Lower leg skin (tissue), 4 donors: ENCODE results near the gene GRPR. TPM values are rescaled to one million over a fixed set of nuclear protein-coding genes. Genes with fewer than 3 reads are reported as not detected.

Experiments
- DNase-seq, 2 donors: peaks; one replicate each; pipeline ENCODE4 v3.0.0-alpha.2; 2019; ENCODE audit warnings: low spot score in 2 of 2
- H3K4me3 ChIP-seq: fragments of 200-600 bp; sonication (generic); 2 replicates; pipeline ENCODE4 v1.5.1; 2017; ENCODE audit warnings: mild to moderate bottlenecking, low read depth; ENCODE audit not compliant: poor library complexity, severe bottlenecking
- POLR2A ChIP-seq, 2 donors: fragments of 450-650 bp; IDR thresholded peaks; one replicate each; pipeline ENCODE4 v1.6.1; 2016 to 2017; ENCODE audit warnings: antibody characterized with exemption in 2 of 2, mild to moderate bottlenecking in 1 of 2, moderate library complexity in 1 of 2
- WGBS, 2 donors: methylation state at CpG; one replicate each; pipeline ENCODE4 v1.1.5; 2018; 5-methylcytosine and 5-hydroxymethylcytosine counted together
- intact Hi-C: fragments of 100-400 bp; cut with DNase I; formaldehyde crosslinking; loops from one replicate; pipeline ENCODE4 v1.15.0; 2023; ENCODE audit warnings: low total_unique reads
- total RNA-seq, 4 donors: library from RNA; depleted of rRNA; stranded (reverse); fragments of >200 nt; gene quantifications; one replicate each; pipeline ENCODE4 v1.1.0, GENCODE V29; 2016
- TF ChIP-seq, protein P1 (sequence below), 3 donors: fragments of 450-650 bp; IDR thresholded peaks; one replicate each; pipeline ENCODE4 v1.5.1; 2016; ENCODE audit warnings: antibody characterized with exemption in 3 of 3, mild to moderate bottlenecking in 3 of 3, moderate library complexity in 2 of 3

GRPR gene
- total RNA-seq, 4 donors from 2014 or later = not detected

DNA sequence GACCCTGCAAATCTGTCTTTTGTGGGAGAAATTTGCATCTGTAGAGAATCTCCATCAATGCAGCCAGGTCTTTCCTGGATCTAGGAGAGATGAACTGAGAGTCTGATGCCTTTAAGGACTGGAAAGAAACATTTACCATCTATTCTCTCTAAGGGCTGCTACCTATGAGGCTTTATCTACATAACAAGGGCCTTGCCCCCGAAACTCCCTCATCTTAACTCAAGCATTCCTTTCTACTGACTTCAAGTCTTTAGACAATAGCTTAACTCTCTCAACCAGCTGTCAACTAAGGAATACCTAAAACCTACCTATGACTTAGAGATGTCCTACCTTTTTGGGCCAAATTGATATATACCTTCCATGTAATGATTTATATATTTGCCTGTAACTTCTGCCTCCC, 76.0 kb downstream of the GRPR start:
- H3K4me3 ChIP-seq = no peak overlapping the region
- TF ChIP-seq, protein P1, sequence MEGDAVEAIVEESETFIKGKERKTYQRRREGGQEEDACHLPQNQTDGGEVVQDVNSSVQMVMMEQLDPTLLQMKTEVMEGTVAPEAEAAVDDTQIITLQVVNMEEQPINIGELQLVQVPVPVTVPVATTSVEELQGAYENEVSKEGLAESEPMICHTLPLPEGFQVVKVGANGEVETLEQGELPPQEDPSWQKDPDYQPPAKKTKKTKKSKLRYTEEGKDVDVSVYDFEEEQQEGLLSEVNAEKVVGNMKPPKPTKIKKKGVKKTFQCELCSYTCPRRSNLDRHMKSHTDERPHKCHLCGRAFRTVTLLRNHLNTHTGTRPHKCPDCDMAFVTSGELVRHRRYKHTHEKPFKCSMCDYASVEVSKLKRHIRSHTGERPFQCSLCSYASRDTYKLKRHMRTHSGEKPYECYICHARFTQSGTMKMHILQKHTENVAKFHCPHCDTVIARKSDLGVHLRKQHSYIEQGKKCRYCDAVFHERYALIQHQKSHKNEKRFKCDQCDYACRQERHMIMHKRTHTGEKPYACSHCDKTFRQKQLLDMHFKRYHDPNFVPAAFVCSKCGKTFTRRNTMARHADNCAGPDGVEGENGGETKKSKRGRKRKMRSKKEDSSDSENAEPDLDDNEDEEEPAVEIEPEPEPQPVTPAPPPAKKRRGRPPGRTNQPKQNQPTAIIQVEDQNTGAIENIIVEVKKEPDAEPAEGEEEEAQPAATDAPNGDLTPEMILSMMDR (IDR thresholded peaks at IDR 0.05) = no peak
- no peak for TF ChIP-seq POLR2A (IDR thresholded peaks at IDR 0.05)
- intact Hi-C loops = no loop called here
- 63 to 93% methylated on average over 1 of the region's 1 CpG for WGBS, 2 donors
- DNase-seq = no peak

DNA sequence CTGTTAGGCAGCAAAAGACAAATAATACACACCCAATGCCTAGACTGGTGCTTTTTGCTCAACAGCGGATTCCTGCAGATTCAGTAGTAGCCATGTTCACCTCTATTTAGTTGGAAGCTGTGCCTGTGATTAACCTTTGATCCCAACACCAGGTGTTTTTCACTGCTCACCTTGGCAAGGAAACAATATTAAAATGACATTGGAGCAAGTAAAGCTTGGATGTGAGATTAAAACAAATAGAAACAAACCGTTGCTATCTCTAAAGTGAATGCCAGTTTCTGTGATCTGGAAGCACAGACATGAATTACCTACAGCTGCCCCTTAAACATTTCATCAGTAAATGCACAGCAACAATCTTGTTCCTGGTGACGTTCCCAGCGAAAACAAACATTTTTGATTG, 79.6 kb downstream of the GRPR start:
- 86 to 92% methylated on average over 4 of the region's 4 CpGs for WGBS, 2 donors
- intact Hi-C loops = no loop called here
- TF ChIP-seq, protein P1 (IDR thresholded peaks at IDR 0.05) = no peak
- DNase-seq = no peak
- H3K4me3 ChIP-seq = no peak overlapping the region

Other genes starting within 250 kb of the GRPR start
- not detected for gene MAGEB17, start 43.9 kb downstream of the GRPR start, total RNA-seq